HG03066 (cell line): ENCODE data around the gene EPHB2.
"Not testable (repeated sequence)": the region's sequence is repeated elsewhere in the genome, so short reads cannot be mapped to it uniquely, and the experiment has no call there.

Experiments used
- ATAC-seq: cut with Tn5 transposase; IDR thresholded peaks from one replicate; pipeline ENCODE4 v1.9.1; 2021; ENCODE audit warnings: low read depth; ENCODE audit not compliant: unreplicated experiment

EPHB2 gene

GRCh38 chr1:22921452-22922126 lies 210.9 kb downstream of the EPHB2 start:
- no peak for ATAC-seq

GRCh38 chr1:22922640-22923039 lies 212.0 kb downstream of the EPHB2 start:
- ATAC-seq: no peak

DNA sequence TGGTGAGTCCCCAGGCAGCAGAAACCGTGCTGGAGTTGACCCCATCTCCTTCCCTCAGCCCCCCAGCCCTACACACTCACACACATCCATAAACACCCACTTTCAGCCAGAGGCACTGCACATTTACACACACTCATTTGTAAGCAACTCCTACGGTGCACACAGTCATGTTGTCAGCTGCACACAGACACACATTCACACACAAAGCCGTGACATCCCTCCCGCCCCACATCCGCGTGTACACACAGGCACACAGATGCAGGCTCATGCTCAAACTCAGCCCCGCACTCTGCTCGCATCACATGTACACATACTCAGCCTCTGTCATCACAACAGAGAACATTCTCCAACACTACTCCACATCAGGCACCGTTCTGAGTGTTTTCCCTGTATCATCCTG lies 214.5 kb downstream of the EPHB2 start:
- ATAC-seq: no peak

DNA sequence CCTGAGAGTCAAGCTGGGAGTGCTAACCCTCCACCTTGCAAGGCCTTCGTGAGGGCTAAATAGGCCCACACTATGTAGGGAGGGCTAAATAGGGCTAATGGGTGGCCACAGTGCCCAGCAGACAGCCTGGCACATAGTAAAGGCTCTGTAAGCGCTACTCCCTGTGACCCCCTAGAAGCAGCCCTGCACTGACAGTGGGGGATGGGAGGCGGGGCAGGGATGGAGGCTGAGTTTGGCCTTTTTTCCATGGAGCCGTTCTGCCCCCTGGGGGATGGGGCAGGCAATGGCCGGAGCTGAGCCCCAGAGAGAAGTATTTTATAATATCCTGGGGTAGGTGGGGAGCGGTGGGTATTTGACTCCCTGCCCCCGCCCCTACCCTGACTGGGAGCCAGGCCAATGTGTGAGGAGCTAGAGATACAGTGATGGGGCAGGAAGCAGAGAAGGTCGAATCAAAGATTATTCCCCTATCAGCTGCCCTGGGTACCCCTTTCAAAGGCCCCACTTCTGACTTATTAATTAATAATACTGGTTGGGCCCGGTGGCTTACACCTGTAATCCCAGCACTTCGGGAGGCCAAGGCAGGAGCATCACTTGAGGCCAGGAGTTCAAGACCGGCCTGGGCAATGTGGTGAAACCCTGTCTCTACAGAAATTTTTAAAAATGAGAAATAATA lies 219.7 kb downstream of the EPHB2 start:
- ATAC-seq: no peak

DNA sequence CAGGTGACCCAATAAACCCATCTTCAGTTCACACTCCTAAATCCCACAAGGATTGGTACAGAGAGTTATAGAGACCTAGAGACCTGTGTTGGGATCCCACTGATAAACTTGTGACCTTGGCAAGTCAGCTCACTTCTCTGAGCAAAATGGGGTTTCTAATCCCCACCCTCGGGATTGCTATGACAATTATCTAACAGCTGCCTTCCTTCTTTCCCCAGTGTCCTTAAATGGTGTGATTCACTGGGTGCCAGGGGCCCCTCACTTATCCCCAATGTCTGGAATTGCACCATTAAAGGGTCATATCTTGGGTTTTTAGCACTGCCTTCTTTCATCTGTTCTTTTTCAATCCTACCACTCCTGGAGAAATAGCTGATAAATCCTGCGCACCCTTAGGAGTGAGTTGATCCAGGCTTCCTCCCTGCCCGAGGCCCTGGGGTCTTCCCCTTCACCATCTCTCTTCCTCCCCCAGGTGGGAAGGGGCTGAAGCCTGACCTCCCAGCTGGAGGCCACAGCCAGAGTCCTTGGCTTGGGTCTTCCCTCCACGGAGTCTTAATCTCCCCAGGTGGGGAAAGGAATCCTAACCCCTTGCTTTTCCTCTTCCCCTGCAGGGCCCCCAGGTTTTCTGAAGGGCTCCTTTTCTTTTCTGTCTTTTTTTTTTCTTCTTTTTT lies 222.3 kb downstream of the EPHB2 start:
- ATAC-seq: no peak

DNA sequence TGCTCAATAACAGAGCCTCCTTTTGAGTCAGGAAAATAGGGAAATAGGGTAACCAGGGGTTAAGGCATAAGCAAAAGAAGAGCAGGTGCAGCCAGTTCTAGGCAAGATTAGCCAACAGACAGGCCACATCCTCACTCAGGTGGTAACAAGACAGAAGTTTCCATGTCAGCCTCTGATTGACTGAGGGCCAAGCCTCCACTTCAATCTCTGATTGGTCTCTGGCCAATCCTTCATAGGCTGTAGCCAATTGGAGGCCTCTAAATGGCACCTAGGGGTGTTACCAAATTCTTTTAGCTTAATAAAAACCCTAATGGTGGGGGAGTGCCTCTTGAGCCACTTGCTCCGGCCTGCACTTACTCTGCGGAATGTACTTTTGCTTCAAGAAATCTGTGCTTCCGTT lies 224.8 kb downstream of the EPHB2 start:
- ATAC-seq: no peak

- no peak for ATAC-seq
These were observed 226.0 kb downstream of the EPHB2 start for GRCh38 chr1:22936681-22937080.

DNA sequence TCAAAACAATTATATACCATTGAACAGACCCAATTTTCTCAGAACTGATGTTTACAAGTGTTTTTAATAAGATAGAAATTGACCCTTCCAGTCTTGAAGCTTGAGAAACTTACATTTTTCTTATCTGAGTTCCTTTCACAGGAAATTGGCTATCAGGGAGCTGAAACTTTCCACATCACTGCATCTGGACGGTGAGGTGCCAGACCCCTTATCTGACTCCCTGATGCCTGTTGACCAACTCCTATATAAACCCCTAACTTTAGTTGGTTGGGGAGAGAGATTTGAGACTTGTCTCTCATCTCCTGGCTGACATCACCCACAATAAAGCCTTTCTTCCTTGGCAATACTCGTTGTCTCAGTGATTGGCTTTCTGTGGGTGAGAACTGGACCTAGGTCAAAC lies 230.6 kb downstream of the EPHB2 start:
- ATAC-seq: no peak

DNA sequence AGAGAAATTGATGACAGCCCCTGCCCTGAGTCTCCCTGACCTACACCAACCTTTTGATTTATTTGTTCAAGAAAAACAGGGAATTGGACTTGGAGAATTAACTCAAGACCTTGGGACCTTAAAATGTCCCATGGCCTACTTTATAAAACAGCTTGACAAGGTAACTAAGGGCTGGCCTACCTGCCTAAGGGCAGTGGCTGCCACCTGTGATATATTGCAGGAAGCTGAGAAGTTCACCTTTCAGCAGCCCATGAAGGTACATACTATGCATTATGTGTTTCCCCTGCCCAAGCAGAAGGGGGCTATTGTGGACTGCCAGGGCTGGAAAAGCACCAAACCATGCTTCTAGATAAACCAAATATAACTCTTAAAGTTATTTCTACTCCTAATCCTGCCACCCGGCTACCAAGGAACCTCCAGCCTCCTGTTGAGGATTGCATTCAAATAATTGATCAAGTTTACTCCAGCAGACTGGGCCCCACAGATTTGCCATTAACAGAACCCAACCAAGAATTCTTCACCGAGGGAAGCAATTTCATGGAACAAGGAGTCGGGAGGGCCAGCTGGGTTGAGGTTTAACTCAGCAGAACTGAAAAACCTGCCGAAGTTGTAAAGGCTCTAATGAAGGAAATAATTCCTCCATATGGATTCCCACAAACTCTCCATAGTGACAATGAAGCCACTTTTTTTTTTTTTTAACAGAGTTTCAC lies 233.9 kb downstream of the EPHB2 start:
- no peak for ATAC-seq

- ATAC-seq: not testable (repeated sequence)
These were observed 234.5 kb downstream of the EPHB2 start for GRCh38 chr1:22945171-22945570.

- ATAC-seq: no peak
These were observed 239.2 kb downstream of the EPHB2 start for GRCh38 chr1:22949822-22950331.

- ATAC-seq: no peak
These were observed 241.2 kb downstream of the EPHB2 start for GRCh38 chr1:22951796-22952195.

- ATAC-seq: no peak
These were observed 242.0 kb downstream of the EPHB2 start for GRCh38 chr1:22952694-22953056.

GRCh38 chr1:22953057-22953739 lies 242.6 kb downstream of the EPHB2 start:
- no peak for ATAC-seq

DNA sequence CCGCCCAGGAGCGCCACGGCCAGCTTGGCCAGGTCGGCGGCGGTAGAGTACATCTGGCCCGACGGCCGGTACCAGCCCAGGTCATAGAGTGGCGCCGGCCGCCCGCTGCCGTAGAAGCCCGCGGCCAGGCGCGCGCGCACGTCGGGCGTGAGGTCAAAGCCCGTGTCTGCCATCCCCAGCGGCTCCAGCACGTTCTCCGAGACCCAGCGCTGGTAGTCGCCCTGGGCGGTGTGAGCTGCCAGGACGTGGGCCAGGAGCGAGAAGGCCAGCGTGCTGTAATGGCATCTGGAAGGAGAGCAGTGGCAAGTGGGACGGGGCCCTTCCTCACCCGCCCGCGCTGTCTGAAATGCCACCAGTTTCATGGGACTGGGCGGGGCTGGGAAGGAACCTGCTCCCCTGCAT lies 243.1 kb downstream of the EPHB2 start:
- no peak for ATAC-seq

DNA sequence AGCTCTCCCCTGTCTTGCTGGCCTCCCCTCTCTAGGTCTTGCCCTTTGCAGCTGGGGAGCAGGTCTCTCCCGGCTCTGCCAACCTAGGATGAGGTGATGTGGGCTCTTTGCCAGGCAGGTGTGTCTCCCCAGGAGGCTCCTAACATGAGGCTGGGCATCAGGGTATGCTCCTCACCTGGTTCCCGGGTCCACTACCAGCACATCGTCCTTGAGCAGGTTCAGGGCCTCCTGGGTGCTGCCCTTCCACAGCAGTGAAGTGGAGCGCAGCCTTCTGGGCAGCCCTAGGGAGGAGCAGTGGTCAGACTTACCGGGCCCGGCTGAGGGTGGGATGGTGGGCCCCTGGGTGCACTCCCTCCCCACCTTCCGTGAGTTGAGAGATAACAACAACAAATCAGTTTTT lies 244.5 kb downstream of the EPHB2 start:
- no peak for ATAC-seq

GRCh38 chr1:22957066-22957465 lies 246.4 kb downstream of the EPHB2 start:
- ATAC-seq: no peak

DNA sequence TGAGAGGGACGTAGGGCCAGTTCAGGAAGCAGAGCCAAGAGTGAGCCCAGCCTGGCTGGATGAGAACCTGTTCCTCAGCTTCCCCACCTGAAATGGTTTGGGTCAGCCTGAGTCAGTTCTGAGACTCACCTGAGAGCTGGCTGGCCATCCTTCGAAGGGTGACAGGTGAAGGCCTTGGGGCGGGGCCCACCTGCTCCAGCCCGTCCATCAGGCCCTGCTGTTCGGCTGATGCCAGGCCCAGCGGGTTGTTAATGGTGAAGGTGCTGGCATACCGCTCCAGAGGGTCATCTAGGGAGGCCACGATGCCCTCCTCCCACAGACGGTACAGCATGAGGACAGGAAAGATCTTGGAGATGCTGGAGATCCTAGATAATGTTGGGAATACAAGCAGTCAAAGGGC lies 247.9 kb downstream of the EPHB2 start:
- ATAC-seq: no peak

DNA sequence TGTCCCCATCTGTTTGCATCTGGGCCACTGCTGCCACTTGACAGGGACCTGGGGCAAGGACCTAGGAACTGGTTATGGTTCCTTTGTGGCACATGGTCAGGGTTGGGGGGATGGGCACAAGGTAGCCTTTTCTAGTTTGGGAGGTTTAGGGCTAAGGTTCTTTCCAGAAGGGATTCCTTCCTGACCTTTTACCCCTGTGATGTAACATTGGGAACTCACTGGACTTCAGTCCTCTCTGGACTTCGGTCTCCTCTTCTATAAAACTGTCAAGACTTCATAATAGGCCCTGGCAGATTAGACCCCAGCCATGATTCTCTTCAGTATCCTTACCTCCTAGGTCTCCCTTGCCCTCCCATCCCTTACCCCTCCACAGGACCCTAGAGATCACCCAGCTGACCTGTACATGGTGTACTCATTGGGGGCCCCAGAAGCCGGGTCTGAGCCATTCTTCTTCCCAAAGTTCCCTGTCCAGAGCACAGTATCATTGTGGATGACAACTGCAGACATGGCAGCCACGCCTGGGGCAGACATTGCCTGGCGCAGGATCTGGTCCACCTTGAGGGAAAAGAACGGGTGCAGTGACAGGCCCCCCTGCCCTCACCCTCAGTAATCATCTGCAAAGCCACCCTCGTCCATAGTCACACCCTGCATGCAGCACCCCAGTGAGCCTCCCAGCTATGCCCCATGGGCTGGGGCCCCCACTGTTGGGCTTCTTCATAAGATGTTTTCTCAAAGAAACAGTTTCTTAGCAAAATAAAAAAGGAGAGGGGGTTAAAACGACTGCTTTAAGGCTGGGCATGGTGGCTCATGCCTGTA lies 249.1 kb downstream of the EPHB2 start:
- ATAC-seq: no peak

DNA sequence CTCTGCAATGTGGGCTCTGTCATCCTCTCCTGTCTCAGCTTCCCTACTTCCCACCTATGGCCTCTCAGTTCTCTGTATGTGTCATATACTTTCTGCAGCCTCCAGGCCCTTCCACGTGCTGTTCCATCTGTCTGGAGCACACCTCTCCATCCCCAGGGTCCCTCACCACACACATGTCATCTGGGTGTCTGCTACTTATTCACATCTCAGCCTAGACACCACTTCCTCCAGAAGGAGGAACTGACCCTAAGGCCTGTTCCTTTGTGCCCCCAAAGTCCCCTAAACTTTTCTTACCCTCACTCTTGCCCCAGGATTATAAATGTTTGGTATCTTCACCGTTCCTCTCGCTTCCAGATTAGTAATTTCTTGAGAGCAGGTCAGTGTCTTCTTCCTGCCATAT lies 251.9 kb downstream of the EPHB2 start:
- no peak for ATAC-seq
